Nephron (organoid): ENCODE results near the gene KCNQ5.

ENCODE experiments used
- H3K27ac Mint-ChIP-seq, 3 experiments: 2 replicates each; pipeline ENCODE4 v1.8.0; 2020; ENCODE audit warnings: mixed read lengths in 3 of 3, mild to moderate bottlenecking in 2 of 3, moderate library complexity in 1 of 3
- H3K27me3 Mint-ChIP-seq: 2 replicates; pipeline ENCODE4 v1.8.0; 2021; ENCODE audit warnings: low read depth, mild to moderate bottlenecking, moderate library complexity, mixed read lengths
- H3K36me3 Mint-ChIP-seq: 2 replicates; pipeline ENCODE4 v1.8.0; 2020; ENCODE audit warnings: low read depth, mixed read lengths
- H3K4me1 Mint-ChIP-seq: 2 replicates; pipeline ENCODE4 v1.8.0; 2020; ENCODE audit warnings: mixed read lengths
- H3K4me3 Mint-ChIP-seq, 3 experiments: 2 replicates each; pipeline ENCODE4 v1.8.0; 2020; ENCODE audit warnings: mild to moderate bottlenecking in 3 of 3, mixed read lengths in 3 of 3, moderate library complexity in 2 of 3
- H3K9me3 Mint-ChIP-seq: 2 replicates; pipeline ENCODE4 v1.8.0; 2020; ENCODE audit warnings: mixed read lengths
- CTCF ChIP-seq, 3 experiments: fragments of 200-600 bp; sonication (generic); IDR thresholded peaks; one replicate each; pipeline ENCODE4 v1.5.0; 2021; ENCODE audit warnings: antibody characterized with exemption in 3 of 3; ENCODE audit not compliant: unreplicated experiment in 3 of 3

KCNQ5 gene

DNA sequence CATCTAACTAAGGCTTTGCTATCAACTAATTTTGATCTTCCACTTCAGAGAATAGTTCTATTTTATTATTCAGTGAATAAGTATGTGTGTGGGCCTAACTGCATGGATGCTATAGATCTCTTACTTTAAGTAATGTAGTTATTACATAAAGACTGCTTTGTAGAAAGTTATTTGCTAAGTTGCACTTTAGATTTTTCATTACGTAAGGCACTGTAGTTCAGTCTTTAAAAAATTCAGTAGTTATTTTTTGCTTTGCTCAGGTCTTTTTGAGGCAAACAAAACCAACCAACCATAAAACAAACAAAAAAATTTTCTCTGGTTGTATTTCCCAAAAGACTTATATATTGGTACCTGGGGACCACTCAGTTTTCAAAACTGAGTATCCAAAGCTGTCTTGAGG is 53.0 kb downstream of the KCNQ5 start:
- Mint-ChIP-seq H3K4me3 (no peak overlapping the region), H3K9me3 (no peaks in the 10 kb centered on the region)

DNA sequence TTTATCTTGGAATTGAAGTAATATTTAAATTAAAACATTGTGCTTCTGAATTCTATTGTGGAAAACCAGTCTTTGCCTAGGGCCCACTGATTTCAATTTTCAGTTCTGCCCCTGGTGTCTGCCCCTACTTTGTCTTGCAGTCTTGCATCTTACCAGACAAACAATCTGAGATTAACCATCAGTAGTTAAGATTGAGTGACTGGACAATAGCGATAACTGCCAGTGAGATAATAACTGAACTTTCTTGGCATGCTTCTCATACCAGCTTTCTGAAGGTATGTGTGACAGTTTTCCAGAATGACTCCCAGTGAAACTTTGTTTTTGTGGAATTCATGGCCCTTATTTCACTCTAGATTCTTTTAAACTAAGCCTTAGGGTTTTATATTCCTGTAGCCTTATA is 53.5 kb downstream of the KCNQ5 start:
- TF ChIP-seq CTCF (IDR thresholded peaks at IDR 0.05; ENCODE audit: unreplicated experiment in 3 of 3), result no peak
- Mint-ChIP-seq H3K27ac (no peak overlapping the region), H3K36me3 (no peaks in the 10 kb centered on the region), H3K9me3 (no peaks in the 10 kb centered on the region), H3K4me3 (no peak overlapping the region), H3K4me1 (no peaks in the 10 kb centered on the region), H3K27me3 (no peaks in the 10 kb centered on the region)

More for the DNA sequence above, 53.0 kb downstream of the KCNQ5 start:
- Mint-ChIP-seq H3K27me3 (no peaks in the 10 kb centered on the region), H3K36me3 (no peaks in the 10 kb centered on the region), H3K27ac (no peak overlapping the region), H3K4me1 (no peaks in the 10 kb centered on the region)
- no peak for TF ChIP-seq CTCF (IDR thresholded peaks at IDR 0.05; ENCODE audit: unreplicated experiment in 3 of 3)

GRCh38 chr6:72676995-72677394 is 55.1 kb downstream of the KCNQ5 start:
- no peaks in the 10 kb centered on the region for H3K36me3 Mint-ChIP-seq
- no peak overlapping the region for H3K27ac Mint-ChIP-seq
- no peaks in the 10 kb centered on the region for H3K27me3 Mint-ChIP-seq
- H3K4me3 Mint-ChIP-seq, result no peak overlapping the region
- no peaks in the 10 kb centered on the region for H3K4me1 Mint-ChIP-seq
- TF ChIP-seq CTCF (IDR thresholded peaks at IDR 0.05; ENCODE audit: unreplicated experiment in 3 of 3), result no peak
- H3K9me3 Mint-ChIP-seq, result no peaks in the 10 kb centered on the region

DNA sequence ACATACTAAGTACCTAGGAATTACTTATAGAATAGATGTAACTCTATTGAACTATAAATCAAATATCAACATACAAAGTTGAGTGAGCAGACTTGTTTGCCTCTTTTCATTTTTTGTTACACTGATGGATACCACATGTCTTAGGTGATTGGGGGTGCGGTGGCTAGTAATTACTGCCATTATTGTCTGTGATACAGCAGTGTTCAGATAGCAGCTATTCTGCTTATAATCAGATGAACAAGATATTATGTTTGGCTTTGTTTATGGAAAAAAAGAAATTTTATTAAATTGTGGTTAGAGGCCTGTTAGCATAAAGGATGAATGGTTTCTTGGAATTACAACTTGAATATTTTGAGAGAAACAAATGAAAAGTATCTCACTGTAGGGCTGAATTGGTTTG is 55.9 kb downstream of the KCNQ5 start:
- no peak for TF ChIP-seq CTCF (IDR thresholded peaks at IDR 0.05; ENCODE audit: unreplicated experiment in 3 of 3)
- no peaks in the 10 kb centered on the region for H3K4me1 Mint-ChIP-seq
- peaks cover 3% of the 10 kb centered on the region for H3K27me3 Mint-ChIP-seq
- no peaks in the 10 kb centered on the region for H3K9me3 Mint-ChIP-seq
- no peak overlapping the region for H3K27ac Mint-ChIP-seq
- no peaks in the 10 kb centered on the region for H3K36me3 Mint-ChIP-seq
- H3K4me3 Mint-ChIP-seq, result no peak overlapping the region

GRCh38 chr6:72683797-72684196 is 61.9 kb downstream of the KCNQ5 start:
- Mint-ChIP-seq H3K4me3 (no peak overlapping the region), H3K36me3 (no peaks in the 10 kb centered on the region), H3K27me3 (peaks cover 3% of the 10 kb centered on the region), H3K27ac (no peak overlapping the region), H3K9me3 (no peaks in the 10 kb centered on the region), H3K4me1 (no peaks in the 10 kb centered on the region)
- no peak for TF ChIP-seq CTCF (IDR thresholded peaks at IDR 0.05; ENCODE audit: unreplicated experiment in 3 of 3)

DNA sequence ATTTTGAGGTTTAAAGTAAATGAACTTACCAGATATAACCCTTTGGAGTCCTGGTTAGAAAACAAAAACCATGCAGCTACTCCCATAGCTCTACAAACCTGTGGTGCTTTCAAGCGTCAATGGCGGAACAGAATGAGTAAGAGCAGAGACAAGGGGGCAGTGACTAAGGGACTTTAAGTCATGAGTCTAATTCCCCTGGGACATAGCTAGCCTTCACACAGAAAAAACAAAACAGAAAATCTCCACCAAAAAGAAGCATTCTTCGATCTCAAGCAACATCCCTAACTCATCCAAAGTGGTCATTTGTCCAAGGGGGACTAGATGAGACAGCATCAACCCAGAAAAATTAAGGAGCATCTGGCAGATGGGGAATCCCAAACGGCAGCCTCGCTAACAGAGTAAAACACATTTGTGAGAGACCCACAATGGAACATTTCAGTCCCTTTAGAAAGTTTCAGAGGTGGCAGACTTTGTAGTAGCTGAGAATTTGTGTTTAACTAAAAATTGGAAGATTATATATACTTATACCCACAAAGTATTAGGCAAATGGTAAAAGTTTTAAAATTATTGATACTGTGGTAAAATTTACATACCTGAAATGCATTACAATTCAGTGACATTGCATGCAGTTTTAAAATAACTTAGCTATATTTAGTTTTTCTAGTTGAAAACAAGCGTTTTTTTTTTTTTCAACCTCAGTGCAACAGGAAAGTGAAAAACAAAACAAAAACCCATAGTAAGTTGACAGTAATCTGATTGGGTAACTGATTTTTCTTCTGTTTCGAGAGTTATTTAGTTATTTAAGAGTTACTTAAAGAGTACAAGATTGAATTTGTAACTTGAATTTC is 67.5 kb downstream of the KCNQ5 start:
- no peak overlapping the region for H3K4me3 Mint-ChIP-seq
- H3K27ac Mint-ChIP-seq, result no peak overlapping the region
- TF ChIP-seq CTCF (IDR thresholded peaks at IDR 0.05; ENCODE audit: unreplicated experiment in 3 of 3), result no peak
- no peaks in the 10 kb centered on the region for H3K27me3 Mint-ChIP-seq
- no peaks in the 10 kb centered on the region for H3K9me3 Mint-ChIP-seq
- no peaks in the 10 kb centered on the region for H3K4me1 Mint-ChIP-seq
- H3K36me3 Mint-ChIP-seq, result no peaks in the 10 kb centered on the region
